Smooth muscle cell (in vitro differentiated cells): Measurements from ENCODE around the gene EXOC6B. TPM values are rescaled to one million over a fixed set of nuclear protein-coding genes. Genes with fewer than 3 reads are reported as not detected.

Experiments used
- DNase-seq: peaks from one replicate; lab custom pipeline; 2025; ENCODE audit not compliant: unreplicated experiment; lab: John Stamatoyannopoulos, UW
- H2AFZ ChIP-seq: fragments of 200-600 bp; sonication (generic); 2 replicates; pipeline ENCODE4 v1.6.0; 2016; ENCODE audit warnings: antibody characterized with exemption, low read depth, mild to moderate bottlenecking
- H3F3A ChIP-seq: fragments of 200-600 bp; sonication (generic); 2 replicates; pipeline ENCODE4 v1.6.0; 2017; ENCODE audit warnings: antibody characterized with exemption, low read depth
- H3K27ac ChIP-seq: fragments of 200-600 bp; sonication (generic); 2 replicates; pipeline ENCODE4 v1.5.1; 2016; ENCODE audit warnings: low read depth, mild to moderate bottlenecking
- H3K27me3 ChIP-seq: fragments of 200-600 bp; sonication (generic); 2 replicates; pipeline ENCODE4 v1.6.1; 2016; ENCODE audit warnings: low read depth, mild to moderate bottlenecking
- H3K36me3 ChIP-seq: fragments of 200-600 bp; sonication (generic); 2 replicates; pipeline ENCODE4 v1.5.1; 2016; ENCODE audit warnings: low read depth
- H3K4me1 ChIP-seq: fragments of 200-600 bp; sonication (generic); 2 replicates; pipeline ENCODE4 v1.5.1; 2016; ENCODE audit warnings: low read depth
- H3K4me2 ChIP-seq: fragments of 200-600 bp; sonication (generic); 2 replicates; pipeline ENCODE4 v1.6.0; 2016; ENCODE audit warnings: mild to moderate bottlenecking
- H3K4me3 ChIP-seq: fragments of 200-600 bp; sonication (generic); 2 replicates; pipeline ENCODE4 v1.5.1; 2016; ENCODE audit warnings: mild to moderate bottlenecking
- H3K79me2 ChIP-seq: fragments of 200-600 bp; sonication (generic); 2 replicates; pipeline ENCODE4 v1.6.0; 2016; ENCODE audit warnings: low read depth, mild to moderate bottlenecking
- H3K9ac ChIP-seq: fragments of 200-600 bp; sonication (generic); 2 replicates; pipeline ENCODE4 v1.6.0; 2016; ENCODE audit warnings: low read depth
- H3K9me3 ChIP-seq: fragments of 200-600 bp; sonication (generic); replicated peaks from 2 replicates; pipeline ENCODE4 v1.5.1; 2016; ENCODE audit warnings: low read depth
- H4K20me1 ChIP-seq: fragments of 200-600 bp; sonication (generic); 2 replicates; pipeline ENCODE4 v1.6.0; 2016; ENCODE audit warnings: low read depth
- WGBS: methylation state at CpG from one replicate; pipeline ENCODE4 v1.1.7; 2016; ENCODE audit warnings: low lambda C conversion rate; 5-methylcytosine and 5-hydroxymethylcytosine counted together
- polyA plus RNA-seq: library from polyadenylated mRNA; unstranded; fragments of >200 nt; fragmentation: Nextera tagmentation; extraction: Ambion mirVana; gene quantifications from 2 replicates; pipeline ENCODE4 v1.2.1, GENCODE V29; 2016
- total RNA-seq: library from RNA; depleted of rRNA; stranded (reverse); fragments of >200 nt; gene quantifications from 2 replicates; pipeline ENCODE4 v1.2.3, GENCODE V29; 2014
- TF ChIP-seq, protein P1 (sequence below): fragments of 200-600 bp; sonication (generic); IDR thresholded peaks from 2 replicates; pipeline ENCODE4 v1.5.1; 2017; ENCODE audit warnings: borderline replicate concordance, mild to moderate bottlenecking, antibody characterized with exemption; ENCODE audit not compliant: insufficient read depth, poor library complexity, severe bottlenecking

Gene EXOC6B
- total and polyA plus RNA-seq, 2 experiments from 2014 or later: 6.9 to 19.7 TPM

DNA sequence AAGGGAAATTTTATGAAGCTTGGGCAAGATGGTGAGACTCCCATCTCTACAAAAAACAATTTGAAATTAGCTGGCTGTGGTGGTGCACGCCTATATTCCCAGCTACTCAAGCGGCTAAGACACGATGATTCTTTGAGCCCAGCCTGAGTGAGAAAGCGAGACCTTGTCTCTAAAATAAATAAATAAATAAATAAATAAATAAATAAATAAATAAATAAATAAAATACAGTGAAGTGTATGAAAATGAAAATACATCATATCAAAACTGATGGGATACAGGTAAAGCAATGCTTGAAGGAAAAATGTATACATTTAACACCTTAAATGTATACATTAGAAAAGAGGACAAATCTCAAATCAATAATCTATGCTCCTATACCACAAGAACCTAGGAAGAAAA, 15.7 kb downstream of the EXOC6B start:
- Histone ChIP-seq H3K9me3 (no peaks in the 10 kb centered on the region), H3K27me3 (no peaks in the 10 kb centered on the region), H2AFZ (no peak overlapping the region), H3K27ac (no peak overlapping the region), H3K36me3 (no peaks in the 10 kb centered on the region), H4K20me1 (peaks cover 41% of the 10 kb centered on the region), H3K4me3 (no peak overlapping the region), H3K79me2 (peaks cover 52% of the 10 kb centered on the region), H3K9ac (no peak overlapping the region), H3K4me1 (no peaks in the 10 kb centered on the region), H3K4me2 (no peak overlapping the region), H3F3A (no peaks in the 10 kb centered on the region)
- DNase-seq: no peak
- TF ChIP-seq, protein P1, sequence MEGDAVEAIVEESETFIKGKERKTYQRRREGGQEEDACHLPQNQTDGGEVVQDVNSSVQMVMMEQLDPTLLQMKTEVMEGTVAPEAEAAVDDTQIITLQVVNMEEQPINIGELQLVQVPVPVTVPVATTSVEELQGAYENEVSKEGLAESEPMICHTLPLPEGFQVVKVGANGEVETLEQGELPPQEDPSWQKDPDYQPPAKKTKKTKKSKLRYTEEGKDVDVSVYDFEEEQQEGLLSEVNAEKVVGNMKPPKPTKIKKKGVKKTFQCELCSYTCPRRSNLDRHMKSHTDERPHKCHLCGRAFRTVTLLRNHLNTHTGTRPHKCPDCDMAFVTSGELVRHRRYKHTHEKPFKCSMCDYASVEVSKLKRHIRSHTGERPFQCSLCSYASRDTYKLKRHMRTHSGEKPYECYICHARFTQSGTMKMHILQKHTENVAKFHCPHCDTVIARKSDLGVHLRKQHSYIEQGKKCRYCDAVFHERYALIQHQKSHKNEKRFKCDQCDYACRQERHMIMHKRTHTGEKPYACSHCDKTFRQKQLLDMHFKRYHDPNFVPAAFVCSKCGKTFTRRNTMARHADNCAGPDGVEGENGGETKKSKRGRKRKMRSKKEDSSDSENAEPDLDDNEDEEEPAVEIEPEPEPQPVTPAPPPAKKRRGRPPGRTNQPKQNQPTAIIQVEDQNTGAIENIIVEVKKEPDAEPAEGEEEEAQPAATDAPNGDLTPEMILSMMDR: no peak
- 99% methylated on average over 4 of the region's 4 CpGs for WGBS

DNA sequence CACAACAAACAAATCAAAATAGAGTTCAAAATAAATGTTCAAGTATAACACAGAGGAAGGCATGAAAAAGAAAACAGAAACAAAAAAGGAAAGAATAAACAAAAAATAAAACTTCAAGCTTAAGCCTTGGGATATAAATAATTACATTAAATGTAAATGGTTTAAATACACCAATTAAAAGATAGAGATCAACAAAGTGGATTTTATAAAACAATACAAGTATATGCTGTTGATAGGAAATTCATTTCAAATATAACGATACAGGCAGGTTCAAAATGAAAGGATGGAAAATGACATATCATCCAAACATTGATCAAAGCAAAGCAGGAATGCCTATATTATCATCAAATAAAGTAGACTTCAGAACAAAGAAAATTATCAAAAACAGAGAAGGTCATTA, 16.7 kb downstream of the EXOC6B start:
- no peak overlapping the region for H3K4me2 ChIP-seq
- no peaks in the 10 kb centered on the region for H3K36me3 ChIP-seq
- WGBS: 26% methylated on average over 1 of the region's 1 CpG
- no peak for DNase-seq
- TF ChIP-seq, protein P1: no peak
- H3K9ac ChIP-seq: no peak overlapping the region
- no peaks in the 10 kb centered on the region for H3K27me3 ChIP-seq
- no peaks in the 10 kb centered on the region for H3K9me3 ChIP-seq
- H3K79me2 ChIP-seq: peaks cover 48% of the 10 kb centered on the region
- no peak overlapping the region for H2AFZ ChIP-seq
- no peak overlapping the region for H3K27ac ChIP-seq
- no peaks in the 10 kb centered on the region for H3F3A ChIP-seq
- no peak overlapping the region for H3K4me3 ChIP-seq
- peaks cover 41% of the 10 kb centered on the region for H4K20me1 ChIP-seq
- H3K4me1 ChIP-seq: no peaks in the 10 kb centered on the region

DNA sequence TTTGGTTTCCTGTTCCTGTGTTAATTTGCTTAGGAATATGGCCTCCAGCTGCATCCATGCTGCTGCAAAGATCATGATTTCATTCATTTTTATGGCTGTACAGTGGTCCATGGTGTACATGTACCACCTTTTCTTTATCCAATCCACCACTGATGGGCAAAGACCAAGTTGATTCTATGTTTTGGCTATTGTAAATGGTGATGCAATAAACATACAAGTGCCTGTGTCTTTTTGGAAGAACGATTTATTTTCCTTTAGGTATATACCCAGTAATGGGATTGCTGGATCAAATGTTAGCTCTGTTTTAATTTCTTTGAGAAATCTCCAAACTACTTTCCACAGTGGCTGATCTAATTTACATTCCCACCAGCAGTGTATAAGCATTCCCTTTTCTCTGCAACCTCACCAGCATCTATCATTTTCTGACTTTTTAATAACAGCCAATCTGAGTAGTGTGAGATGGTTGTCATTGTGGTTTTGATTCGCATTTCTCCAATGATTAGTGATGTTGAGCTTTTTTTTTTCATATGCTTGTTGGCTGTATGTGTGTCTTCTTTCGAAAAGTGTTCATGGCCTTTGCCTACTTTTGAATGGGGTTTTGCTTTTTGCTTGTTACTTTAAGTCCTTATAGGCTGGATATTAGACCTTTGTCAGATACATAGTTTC, 19.4 kb downstream of the EXOC6B start:
- DNase-seq: no peak
- no peak overlapping the region for H3K4me3 ChIP-seq
- no peaks in the 10 kb centered on the region for H3K36me3 ChIP-seq
- no peak overlapping the region for H3K27ac ChIP-seq
- no peak overlapping the region for H3K9ac ChIP-seq
- no peak overlapping the region for H3K4me2 ChIP-seq
- no peaks in the 10 kb centered on the region for H3F3A ChIP-seq
- TF ChIP-seq, protein P1: no peak
- H3K4me1 ChIP-seq: no peaks in the 10 kb centered on the region
- WGBS: 93% methylated on average over 3 of the region's 3 CpGs
- no peaks in the 10 kb centered on the region for H3K9me3 ChIP-seq
- H3K79me2 ChIP-seq: peaks cover 34% of the 10 kb centered on the region
- H2AFZ ChIP-seq: no peak overlapping the region
- no peaks in the 10 kb centered on the region for H3K27me3 ChIP-seq
- H4K20me1 ChIP-seq: peaks cover 41% of the 10 kb centered on the region
